Neural crest cell (in vitro differentiated cells): Measurements from ENCODE around the gene MAP7D2. TPM values are rescaled to one million over a fixed set of nuclear protein-coding genes. Genes with fewer than 3 reads are reported as not detected.
"Not testable (repeated sequence)": the region's sequence is repeated elsewhere in the genome, so short reads cannot be mapped to it uniquely, and the experiment has no call there.

ENCODE experiments used
- DNase-seq: peaks from one replicate; pipeline ENCODE4 v3.0.0; 2021; ENCODE audit warnings: low read depth, mixed read lengths, low spot score
- H3K27ac Mint-ChIP-seq: one replicate; pipeline ENCODE4 v1.8.0; 2021; ENCODE audit warnings: mild to moderate bottlenecking, mixed read lengths; ENCODE audit not compliant: unreplicated experiment
- H3K27me3 Mint-ChIP-seq: 2 replicates; pipeline ENCODE4 v1.8.0; 2021; ENCODE audit warnings: low read depth, mild to moderate bottlenecking, mixed read lengths
- H3K36me3 Mint-ChIP-seq: 2 replicates; pipeline ENCODE4 v1.8.0; 2021; ENCODE audit warnings: low read depth, mild to moderate bottlenecking, mixed read lengths
- H3K4me1 Mint-ChIP-seq: 2 replicates; pipeline ENCODE4 v1.8.0; 2021; ENCODE audit warnings: mixed read lengths
- H3K4me3 Mint-ChIP-seq: one replicate; pipeline ENCODE4 v1.8.0; 2021; ENCODE audit warnings: mild to moderate bottlenecking, mixed read lengths
- H3K9me3 Mint-ChIP-seq: 2 replicates; pipeline ENCODE4 v1.8.0; 2021; ENCODE audit warnings: mixed read lengths
- total RNA-seq: library from RNA; stranded (reverse); gene quantifications from 2 replicates; pipeline ENCODE4 v1.2.1, GENCODE V29; 2021
- TF ChIP-seq, protein P1 (sequence below): fragments of 200-600 bp; sonication (generic); conservative IDR thresholded peaks from 2 replicates; pipeline ENCODE4 v1.5.0; 2021; ENCODE audit warnings: antibody characterized with exemption, mild to moderate bottlenecking

Gene MAP7D2
- total RNA-seq, 1 donor from 2014 or later, result 6.5 TPM

DNA sequence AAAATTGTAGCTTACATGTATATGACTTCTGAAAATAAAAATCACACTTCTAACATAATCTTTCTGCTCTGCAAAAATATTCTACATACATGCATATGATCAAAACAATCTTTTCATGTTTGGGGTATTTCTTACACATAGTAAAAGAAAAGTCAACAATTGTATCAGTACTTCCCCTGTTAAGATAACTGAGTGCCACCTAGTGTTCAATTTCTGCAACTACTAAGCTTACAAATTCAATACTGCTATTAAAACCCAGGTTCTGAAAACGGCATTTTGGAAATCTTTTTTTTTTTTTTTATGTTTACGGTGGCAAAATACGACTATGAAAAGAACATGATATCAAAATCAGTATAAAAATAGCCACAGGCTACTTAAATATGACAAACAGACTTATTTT is 10.7 kb upstream of the MAP7D2 start:
- not testable (repeated sequence) for H3K27ac Mint-ChIP-seq, H3K4me1 Mint-ChIP-seq, H3K4me3 Mint-ChIP-seq, DNase-seq, H3K27me3 Mint-ChIP-seq, H3K9me3 Mint-ChIP-seq, H3K36me3 Mint-ChIP-seq
- TF ChIP-seq, protein P1, sequence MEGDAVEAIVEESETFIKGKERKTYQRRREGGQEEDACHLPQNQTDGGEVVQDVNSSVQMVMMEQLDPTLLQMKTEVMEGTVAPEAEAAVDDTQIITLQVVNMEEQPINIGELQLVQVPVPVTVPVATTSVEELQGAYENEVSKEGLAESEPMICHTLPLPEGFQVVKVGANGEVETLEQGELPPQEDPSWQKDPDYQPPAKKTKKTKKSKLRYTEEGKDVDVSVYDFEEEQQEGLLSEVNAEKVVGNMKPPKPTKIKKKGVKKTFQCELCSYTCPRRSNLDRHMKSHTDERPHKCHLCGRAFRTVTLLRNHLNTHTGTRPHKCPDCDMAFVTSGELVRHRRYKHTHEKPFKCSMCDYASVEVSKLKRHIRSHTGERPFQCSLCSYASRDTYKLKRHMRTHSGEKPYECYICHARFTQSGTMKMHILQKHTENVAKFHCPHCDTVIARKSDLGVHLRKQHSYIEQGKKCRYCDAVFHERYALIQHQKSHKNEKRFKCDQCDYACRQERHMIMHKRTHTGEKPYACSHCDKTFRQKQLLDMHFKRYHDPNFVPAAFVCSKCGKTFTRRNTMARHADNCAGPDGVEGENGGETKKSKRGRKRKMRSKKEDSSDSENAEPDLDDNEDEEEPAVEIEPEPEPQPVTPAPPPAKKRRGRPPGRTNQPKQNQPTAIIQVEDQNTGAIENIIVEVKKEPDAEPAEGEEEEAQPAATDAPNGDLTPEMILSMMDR, result peak; percentile 62

GRCh38 chrX:20126833-20127232 is 10.1 kb upstream of the MAP7D2 start:
- H3K27me3 Mint-ChIP-seq, DNase-seq, H3K4me3 Mint-ChIP-seq, H3K36me3 Mint-ChIP-seq, H3K27ac Mint-ChIP-seq, H3K9me3 Mint-ChIP-seq, H3K4me1 Mint-ChIP-seq: not testable (repeated sequence)

DNA sequence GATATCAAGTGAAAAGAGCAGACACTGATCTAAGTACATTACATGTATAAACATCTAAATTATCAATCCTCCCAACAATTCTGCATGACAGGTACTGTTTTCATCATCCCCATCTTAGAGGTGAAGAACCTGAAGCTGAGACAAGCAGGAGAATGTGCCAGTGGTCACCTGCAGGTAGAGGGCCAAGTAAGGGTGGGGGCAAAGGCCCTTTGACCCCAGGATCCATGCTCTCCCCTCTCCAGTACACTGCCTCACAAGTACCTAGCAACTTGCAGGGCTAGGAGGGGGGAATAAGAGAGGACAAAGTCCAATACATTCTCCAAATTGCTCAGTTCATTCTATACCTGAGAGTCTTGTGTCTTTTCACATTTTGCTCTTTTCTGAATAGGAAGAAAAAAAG is 8.3 kb upstream of the MAP7D2 start:
- Mint-ChIP-seq H3K27ac (no peak overlapping the region), H3K4me1 (no peaks in the 10 kb centered on the region), H3K27me3 (no peaks in the 10 kb centered on the region), H3K36me3 (no peaks in the 10 kb centered on the region), H3K9me3 (no peaks in the 10 kb centered on the region), H3K4me3 (no peak overlapping the region)
- no peak for DNase-seq
- TF ChIP-seq, protein P1, result no peak

DNA sequence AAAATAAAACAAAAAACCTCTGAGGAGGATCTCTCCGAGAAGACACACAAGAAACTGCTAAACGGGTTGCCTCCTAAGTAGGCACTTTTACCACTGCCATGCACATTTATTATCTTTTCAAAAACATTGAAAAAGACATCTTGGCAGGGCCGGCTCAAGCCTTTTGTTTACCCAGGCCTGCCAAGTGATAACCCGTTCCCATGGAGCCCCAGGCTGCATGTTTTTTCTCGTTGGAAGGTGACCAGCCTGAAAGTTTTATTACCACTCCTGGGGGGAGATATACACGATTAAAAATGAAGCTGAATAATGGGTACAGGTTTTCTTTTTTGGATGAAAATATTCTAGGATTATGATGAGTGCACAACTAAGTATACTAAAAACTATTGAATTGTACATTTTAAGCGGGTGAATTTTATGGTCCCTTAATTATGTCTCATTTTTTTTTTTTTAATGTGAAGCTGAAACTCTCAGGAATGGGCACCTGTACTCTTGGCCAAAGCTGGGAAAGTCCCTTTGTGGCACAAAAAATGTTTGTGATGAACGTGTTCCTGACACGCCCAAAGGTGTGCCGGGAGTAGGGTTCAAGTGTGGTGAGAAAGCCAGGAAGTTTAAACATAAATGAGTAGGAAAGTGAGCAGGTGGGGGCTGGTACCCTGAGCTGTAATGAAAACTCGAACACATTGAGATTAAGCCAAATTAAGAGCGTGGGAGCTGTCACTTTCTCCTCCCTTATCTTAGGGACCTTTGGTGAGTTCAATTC is 1.5 kb upstream of the MAP7D2 start:
- peaks cover 30% of the 10 kb centered on the region for H3K27me3 Mint-ChIP-seq
- peaks cover 4% of the 10 kb centered on the region for H3K4me1 Mint-ChIP-seq
- H3K4me3 Mint-ChIP-seq, result peak overlapping the region; percentile 34
- DNase-seq, result no peak
- no peaks in the 10 kb centered on the region for H3K9me3 Mint-ChIP-seq
- TF ChIP-seq, protein P1, result no peak
- no peaks in the 10 kb centered on the region for H3K36me3 Mint-ChIP-seq
- H3K27ac Mint-ChIP-seq, result no peak overlapping the region

DNA sequence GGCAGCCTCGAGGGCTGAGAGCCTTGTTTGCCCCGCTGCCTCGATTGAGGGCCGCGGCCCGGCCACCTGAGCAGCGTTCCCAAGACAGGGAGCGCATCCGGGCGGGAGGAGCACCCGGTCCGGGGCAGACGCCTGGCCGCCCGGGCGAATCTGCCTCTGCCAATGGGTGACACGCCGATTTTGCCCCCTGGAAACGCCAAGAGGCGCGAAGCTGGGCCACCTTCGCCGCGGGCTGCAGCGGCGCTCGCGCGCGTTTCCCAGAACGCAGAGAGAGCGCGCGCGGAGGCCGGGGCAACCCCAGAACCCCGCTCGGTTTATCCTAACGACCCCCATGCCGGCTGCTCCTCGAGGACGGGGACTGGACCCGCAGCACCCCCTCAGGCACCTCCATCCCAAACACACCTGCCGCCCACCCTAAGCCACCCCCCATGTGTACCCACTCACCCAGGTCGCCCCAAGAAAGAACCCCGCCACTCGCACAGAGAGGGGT is 575 bp downstream of the MAP7D2 start:
- Mint-ChIP-seq H3K4me1 (peaks cover 4% of the 10 kb centered on the region), H3K27ac (no peak overlapping the region), H3K9me3 (no peaks in the 10 kb centered on the region), H3K4me3 (peak overlapping the region; percentile 75), H3K27me3 (peaks cover 30% of the 10 kb centered on the region), H3K36me3 (no peaks in the 10 kb centered on the region)
- no peak for DNase-seq
- TF ChIP-seq, protein P1, result no peak

- H3K4me1 Mint-ChIP-seq, result peaks cover 4% of the 10 kb centered on the region
- no peaks in the 10 kb centered on the region for H3K36me3 Mint-ChIP-seq
- H3K27me3 Mint-ChIP-seq, result peaks cover 20% of the 10 kb centered on the region
- H3K9me3 Mint-ChIP-seq, result no peaks in the 10 kb centered on the region
- TF ChIP-seq, protein P1, result no peak
- no peak for DNase-seq
- no peak overlapping the region for H3K27ac Mint-ChIP-seq
- H3K4me3 Mint-ChIP-seq, result no peak overlapping the region
These were observed 4.5 kb downstream of the MAP7D2 start for GRCh38 chrX:20112022-20112774.
